Nephron (organoid): ENCODE measurements around the gene RAB12.

Source experiments
- H3K27ac Mint-ChIP-seq, 3 experiments: 2 replicates each; pipeline ENCODE4 v1.8.0; 2020; ENCODE audit warnings: mixed read lengths in 3 of 3, mild to moderate bottlenecking in 2 of 3, moderate library complexity in 1 of 3
- H3K27me3 Mint-ChIP-seq: 2 replicates; pipeline ENCODE4 v1.8.0; 2021; ENCODE audit warnings: low read depth, mild to moderate bottlenecking, moderate library complexity, mixed read lengths
- H3K36me3 Mint-ChIP-seq: 2 replicates; pipeline ENCODE4 v1.8.0; 2020; ENCODE audit warnings: low read depth, mixed read lengths
- H3K4me1 Mint-ChIP-seq: 2 replicates; pipeline ENCODE4 v1.8.0; 2020; ENCODE audit warnings: mixed read lengths
- H3K4me3 Mint-ChIP-seq, 3 experiments: 2 replicates each; pipeline ENCODE4 v1.8.0; 2020; ENCODE audit warnings: mild to moderate bottlenecking in 3 of 3, mixed read lengths in 3 of 3, moderate library complexity in 2 of 3
- H3K9me3 Mint-ChIP-seq: 2 replicates; pipeline ENCODE4 v1.8.0; 2020; ENCODE audit warnings: mixed read lengths
- CTCF ChIP-seq, 3 experiments: fragments of 200-600 bp; sonication (generic); IDR thresholded peaks; one replicate each; pipeline ENCODE4 v1.5.0; 2021; ENCODE audit warnings: antibody characterized with exemption in 3 of 3; ENCODE audit not compliant: unreplicated experiment in 3 of 3

Gene RAB12

GRCh38 chr18:8685914-8686216, 76.6 kb downstream of the RAB12 start:
- Mint-ChIP-seq H3K9me3 (no peaks in the 10 kb centered on the region), H3K27me3 (peaks cover 12% of the 10 kb centered on the region), H3K36me3 (no peaks in the 10 kb centered on the region), H3K4me1 (peaks cover 7% of the 10 kb centered on the region), H3K4me3 (no peak overlapping the region), H3K27ac (no peak overlapping the region)
- TF ChIP-seq CTCF (IDR thresholded peaks at IDR 0.05; ENCODE audit: unreplicated experiment in 3 of 3) = no peak

GRCh38 chr18:8686611-8687010, 77.4 kb downstream of the RAB12 start:
- no peak overlapping the region for H3K27ac Mint-ChIP-seq
- no peaks in the 10 kb centered on the region for H3K36me3 Mint-ChIP-seq
- no peaks in the 10 kb centered on the region for H3K9me3 Mint-ChIP-seq
- no peak for TF ChIP-seq CTCF (IDR thresholded peaks at IDR 0.05; ENCODE audit: unreplicated experiment in 3 of 3)
- H3K4me3 Mint-ChIP-seq = no peak overlapping the region
- peaks cover 12% of the 10 kb centered on the region for H3K27me3 Mint-ChIP-seq
- peaks cover 7% of the 10 kb centered on the region for H3K4me1 Mint-ChIP-seq

GRCh38 chr18:8688216-8688800, 79.1 kb downstream of the RAB12 start:
- Mint-ChIP-seq H3K27ac (no peak overlapping the region), H3K4me3 (no peak overlapping the region), H3K9me3 (no peaks in the 10 kb centered on the region), H3K4me1 (peaks cover 7% of the 10 kb centered on the region), H3K27me3 (peaks cover 5% of the 10 kb centered on the region), H3K36me3 (no peaks in the 10 kb centered on the region)
- no peak for TF ChIP-seq CTCF (IDR thresholded peaks at IDR 0.05; ENCODE audit: unreplicated experiment in 3 of 3)

GRCh38 chr18:8688816-8689215, 79.6 kb downstream of the RAB12 start:
- Mint-ChIP-seq H3K27me3 (peaks cover 5% of the 10 kb centered on the region), H3K4me3 (no peak overlapping the region), H3K27ac (no peak overlapping the region), H3K36me3 (no peaks in the 10 kb centered on the region), H3K4me1 (peaks cover 7% of the 10 kb centered on the region), H3K9me3 (no peaks in the 10 kb centered on the region)
- no peak for TF ChIP-seq CTCF (IDR thresholded peaks at IDR 0.05; ENCODE audit: unreplicated experiment in 3 of 3)
